Right cardiac atrium (tissue), 5 donors: Measurements from ENCODE around the gene MMP26. TPM values are rescaled to one million over a fixed set of nuclear protein-coding genes. Genes with fewer than 3 reads are reported as not detected.

Experiments used
- ATAC-seq, 2 donors: fragments of 200-7000 bp; cut with Tn5 transposase; one replicate each; pipeline versions ENCODE4 v1.8.0 to v1.9.1; 2020; ENCODE audit warnings: moderate library complexity in 2 of 2, mild to moderate bottlenecking in 1 of 2
- DNase-seq, 3 donors: peaks; one replicate each; pipeline ENCODE4 v3.0.0-alpha.2; 2020
- H3K27ac ChIP-seq: one replicate; pipeline ENCODE4 v1.5.1; 2013; ENCODE audit warnings: mild to moderate bottlenecking, low read length, control low read depth, moderate library complexity
- H3K27me3 ChIP-seq: one replicate; pipeline ENCODE4 v1.6.1; 2013; ENCODE audit not compliant: control insufficient read depth, insufficient read depth
- H3K4me1 ChIP-seq: one replicate; pipeline ENCODE4 v1.6.1; 2013; ENCODE audit warnings: low read length; ENCODE audit not compliant: control insufficient read depth, insufficient read depth
- H3K4me3 ChIP-seq: one replicate; pipeline ENCODE4 v1.5.1; 2013; ENCODE audit warnings: low read length, control low read depth
- H3K9me3 ChIP-seq: one replicate; pipeline ENCODE4 v1.6.1; 2013; ENCODE audit warnings: low read length; ENCODE audit not compliant: control insufficient read depth
- WGBS: extraction: QIAGEN DNeasy Blood & Tissue Kit; methylation state at CpG from one replicate; pipeline ENCODE4 v1.1.7; 2013; 5-methylcytosine and 5-hydroxymethylcytosine counted together
- intact Hi-C, 4 donors: fragments of 100-400 bp; cut with DNase I; formaldehyde crosslinking; loops; one replicate each; pipeline versions ENCODE4 v1.11.0 to v1.14.0; 2022 to 2023
- polyA plus RNA-seq: library from polyadenylated mRNA; stranded (reverse); fragments of 200-250 nt; gene quantifications from one replicate; pipeline ENCODE4 v1.2.3, GENCODE V29; 2013
- total RNA-seq, 4 donors: library from RNA; stranded (reverse); fragmentation: NEBNext Ultra II Directional; extraction: Animal tissue kit (Norgen Biotek cat#: 25700); gene quantifications; one replicate each; pipeline ENCODE4 v1.2.1, GENCODE V29; 2021
- donor health status: healthy with polysubstance abuse.
- donor health status: DM: no; HTN: yes; CAD: no.
- donor health status: DM: no; HTN: no; CAD: no.
- donor health status: DM: no; HTN: yes; CAD: no; lungs with severe emphysema.
- donor health status: DM: yes; HTN: yes; CAD: no.

The MMP26 gene
- total and polyA plus RNA-seq, 5 donors: not detected

- intact Hi-C loops: no loop called here
- Histone ChIP-seq H3K4me1 (no peaks in the 10 kb centered on the region), H3K9me3 (no peaks in the 10 kb centered on the region), H3K4me3 (no peak overlapping the region), H3K27me3 (no peaks in the 10 kb centered on the region), H3K27ac (no peak overlapping the region)
- WGBS: 89% methylated on average over 2 of the region's 2 CpGs
- no peak for DNase-seq
- no peak for ATAC-seq
These were observed 22.6 kb downstream of the MMP26 start for GRCh38 chr11:4727171-4727570.

- Histone ChIP-seq H3K27me3 (no peaks in the 10 kb centered on the region), H3K9me3 (no peaks in the 10 kb centered on the region), H3K4me1 (no peaks in the 10 kb centered on the region), H3K4me3 (no peak overlapping the region), H3K27ac (no peak overlapping the region)
- intact Hi-C loops: no loop called here
- ATAC-seq (no peak), DNase-seq (no peak)
- WGBS: 81% methylated on average over 2 of the region's 2 CpGs
These were observed 36.2 kb downstream of the MMP26 start for GRCh38 chr11:4740735-4741134.

- Histone ChIP-seq H3K27ac (no peak overlapping the region), H3K4me3 (no peak overlapping the region), H3K4me1 (no peaks in the 10 kb centered on the region), H3K27me3 (no peaks in the 10 kb centered on the region), H3K9me3 (no peaks in the 10 kb centered on the region)
- intact Hi-C loops: no loop called here
- ATAC-seq: no peak
- DNase-seq: no peak
- 74% methylated on average over 6 of the region's 6 CpGs for WGBS
These were observed 43.9 kb downstream of the MMP26 start for GRCh38 chr11:4748438-4748837.

GRCh38 chr11:4751201-4751600 lies 46.6 kb downstream of the MMP26 start:
- Histone ChIP-seq H3K27ac (no peak overlapping the region), H3K27me3 (no peaks in the 10 kb centered on the region), H3K4me3 (no peak overlapping the region), H3K9me3 (no peaks in the 10 kb centered on the region), H3K4me1 (no peaks in the 10 kb centered on the region)
- WGBS: 82% methylated on average over 1 of the region's 1 CpG
- intact Hi-C loops: no loop called here
- DNase-seq (no peak), ATAC-seq (no peak)

Other genes with a start within 250 kb of the MMP26 start
- gene OR52K1, start 222.1 kb upstream of the MMP26 start, total RNA-seq: under 1 TPM in 1 of 4 donors, not detected in 3; 0.06 TPM
- not detected for gene OR52K1, start 222.1 kb upstream of the MMP26 start, polyA plus RNA-seq
- gene OR52M1, start 159.6 kb upstream of the MMP26 start, total RNA-seq: not detected
- gene OR52M1, start 159.6 kb upstream of the MMP26 start, polyA plus RNA-seq: not detected
- not detected for gene OR52I2, start 123.0 kb upstream of the MMP26 start, total RNA-seq
- gene OR52I2, start 123.0 kb upstream of the MMP26 start, polyA plus RNA-seq: not detected
- not detected for gene OR52I1, start 110.7 kb upstream of the MMP26 start, total RNA-seq
- gene OR52I1, start 110.7 kb upstream of the MMP26 start, polyA plus RNA-seq: not detected
- gene TRIM68, start 96.6 kb upstream of the MMP26 start, total RNA-seq: 10 to 100 TPM in 3 of 4 donors, 1 to 10 TPM in 1; 10.0 to 12.4 (median 10.8) TPM
- gene TRIM68, start 96.6 kb upstream of the MMP26 start, polyA plus RNA-seq: 6.5 TPM
- gene OR51D1, start 67.3 kb upstream of the MMP26 start, total RNA-seq: not detected
- gene OR51D1, start 67.3 kb upstream of the MMP26 start, polyA plus RNA-seq: not detected
- under 1 TPM; 0.22 to 0.63 (median 0.24) TPM for gene OR51E1, start 60.8 kb upstream of the MMP26 start, total RNA-seq
- gene OR51E1, start 60.8 kb upstream of the MMP26 start, polyA plus RNA-seq: 0.45 TPM
- not detected for gene OR51E2, start 6.9 kb upstream of the MMP26 start, total RNA-seq
- 0.05 TPM for gene OR51E2, start 6.9 kb upstream of the MMP26 start, polyA plus RNA-seq
- gene OR51F1, start 65.2 kb downstream of the MMP26 start, total RNA-seq: not detected
- gene OR51F1, start 65.2 kb downstream of the MMP26 start, polyA plus RNA-seq: not detected
- gene OR52R1, start 99.6 kb downstream of the MMP26 start, total RNA-seq: not detected
- gene OR52R1, start 99.6 kb downstream of the MMP26 start, polyA plus RNA-seq: not detected
- not detected for gene OR51F2, start 116.5 kb downstream of the MMP26 start, total RNA-seq
- gene OR51F2, start 116.5 kb downstream of the MMP26 start, polyA plus RNA-seq: not detected
- gene OR51S1, start 144.4 kb downstream of the MMP26 start, total RNA-seq: not detected
- not detected for gene OR51S1, start 144.4 kb downstream of the MMP26 start, polyA plus RNA-seq
- not detected for gene OR51T1, start 177.1 kb downstream of the MMP26 start, total RNA-seq
- not detected for gene OR51T1, start 177.1 kb downstream of the MMP26 start, polyA plus RNA-seq
- not detected for gene OR51A7, start 199.0 kb downstream of the MMP26 start, total RNA-seq
- not detected for gene OR51A7, start 199.0 kb downstream of the MMP26 start, polyA plus RNA-seq
- gene OR51G2, start 214.6 kb downstream of the MMP26 start, total RNA-seq: not detected
- not detected for gene OR51G2, start 214.6 kb downstream of the MMP26 start, polyA plus RNA-seq
- not detected for gene OR51G1, start 219.6 kb downstream of the MMP26 start, total RNA-seq
- not detected for gene OR51G1, start 219.6 kb downstream of the MMP26 start, polyA plus RNA-seq
- not detected for gene OR51A4, start 242.8 kb downstream of the MMP26 start, total RNA-seq
- gene OR51A4, start 242.8 kb downstream of the MMP26 start, polyA plus RNA-seq: not detected